ENCODE data around the gene TSPAN11.

- no peak for TF ChIP-seq CTCF (IDR thresholded peaks at IDR 0.05)
- TF ChIP-seq POLR2A (IDR thresholded peaks at IDR 0.05) = no peak
Measured at GRCh38 chr12:30887226-30887625, 39.3 kb upstream of the TSPAN11 start.

All from adrenal gland (tissue), 5 donors.